H1 (cell line): Measurements from ENCODE around the gene MDK. TPM values are rescaled to one million over a fixed set of nuclear protein-coding genes. Genes with fewer than 3 reads are reported as not detected.

Experiments
- CHD2 ChIP-seq: IDR thresholded peaks from 2 replicates; pipeline ENCODE4 v1.6.1; 2012; ENCODE audit warnings: low read length, improper control_type of control experiment
- EZH2 ChIP-seq: fragments of 200-600 bp; sonication (generic); IDR thresholded peaks from 2 replicates; pipeline ENCODE4 v1.7.1; 2012; ENCODE audit warnings: low read depth, mild to moderate bottlenecking, moderate library complexity, low read length, inconsistent platforms; ENCODE audit not compliant: severe bottlenecking
- HDAC2 ChIP-seq, 2 experiments: fragments of 300-600 bp in 1 of 2; sonication (generic) in 1 of 2; IDR thresholded peaks; 2 replicates each; pipeline ENCODE4 v1.6.1; 2011 to 2012; ENCODE audit warnings: low read depth in 2 of 2, low read length in 2 of 2, mild to moderate bottlenecking in 2 of 2, moderate library complexity in 2 of 2, borderline replicate concordance in 1 of 2, inconsistent platforms in 1 of 2
- NANOG ChIP-seq: IDR thresholded peaks from 2 replicates; pipeline ENCODE4 v1.6.1; 2011; ENCODE audit warnings: low read length, low read depth, mild to moderate bottlenecking, inconsistent platforms; ENCODE audit not compliant: insufficient read depth, poor library complexity, severe bottlenecking
- POLR2AphosphoS5 ChIP-seq: IDR thresholded peaks from 2 replicates; pipeline ENCODE4 v1.6.1; 2011; ENCODE audit warnings: low read depth, low read length
- polyA plus RNA-seq, 7 experiments: library from polyadenylated mRNA; depleted of rRNA in 3 of 7; stranded (reverse) in 5 of 7; unstranded in 2 of 7; fragments of >200 nt in 5 of 7; fragments of 200-250 nt in 2 of 7; gene quantifications; 1 replicate in 5 of 7; 2 replicates in 1 of 7; 4 replicates in 1 of 7; pipeline versions ENCODE4 v1.2.1 to v1.2.3, GENCODE V29; 2011 to 2013; ENCODE audit warnings: missing spikeins in 2 of 7, mixed read lengths in 2 of 7
- total RNA-seq: library from RNA; stranded (reverse); fragmentation: NEBNext Ultra II Directional; extraction: Animal tissue kit (Norgen Biotek cat#: 25700); gene quantifications from 2 replicates; pipeline ENCODE4 v1.2.1, GENCODE V29; 2021

Gene MDK
- total and polyA plus RNA-seq, 2 of the 8 experiments (the other 6 are each of a cell fraction or from before 2014, with no cell fraction given): 309 to 606 TPM

GRCh38 chr11:46346886-46347636 is 34.4 kb upstream of the MDK start, which contains the start of gene DGKZ (continued):
- TF ChIP-seq EZH2 (no peak), HDAC2 (IDR thresholded peaks at IDR 0.05; ENCODE audit: borderline replicate concordance in 1 of 2, low read depth in 2 of 2, low read length in 2 of 2) (no peak), CHD2 (no peak), POLR2AphosphoS5 (peak; percentile 53; the same call in 1 of the 2 replicates), NANOG (no peak)
